ENCODE data around the gene LGALS4. TPM values are rescaled to one million over a fixed set of nuclear protein-coding genes. Genes with fewer than 3 reads are reported as not detected.
A peak's percentile ranks its signal among the peaks of the same experiment; 100 is the strongest.
"Not testable (repeated sequence)": the region's sequence is repeated elsewhere in the genome, so short reads cannot be mapped to it uniquely, and the experiment has no call there.

Gene LGALS4
- 1 to 10 TPM; 4.7 to 6.1 TPM for total RNA-seq
- polyA plus RNA-seq: not detected

- ChIA-PET CTCF (ENCODE audit: partially characterized antibody) (no interaction called here), POLR2A (ENCODE audit: partially characterized antibody) (no interaction called here)
- peak within 1 kb of the TSS in 3 of 7 donors; percentile 41 to 60 (median 42) for H3K27ac Mint-ChIP-seq
- Histone ChIP-seq H3K27me3 (ENCODE audit: insufficient read depth, low read length) (no peaks in the 10 kb centered on the region), H3K27ac (ENCODE audit: low read depth, low read length) (no peak within 1 kb of the TSS), H3K4me1 (ENCODE audit: insufficient read depth, low read length) (no peaks in the 10 kb centered on the region), H3K9me3 (ENCODE audit: control insufficient read depth in 1 of 2, low read length in 2 of 2) (no peaks in the 10 kb centered on the region), H3K36me3 (ENCODE audit: insufficient read depth, low read length) (peaks cover 26% of the 10 kb centered on the region), H3K4me3 (ENCODE audit: low read length in 2 of 2) (no peak within 1 kb of the TSS)
- peaks cover 16 to 24% of the 10 kb centered on the region in 2 donors for H3K36me3 Mint-ChIP-seq
- intact Hi-C loops (cut with micrococcal nuclease): no loop called here
- H3K27me3 Mint-ChIP-seq: no peaks in the 10 kb centered on the region
- no peak for DNase-seq
- H3K9me3 Mint-ChIP-seq: no peaks in the 10 kb centered on the region
- peaks cover 0 to 2% (median 0%) of the 10 kb centered on the region in 4 donors for H3K4me1 Mint-ChIP-seq
- no peak within 1 kb of the TSS for H3K4me3 Mint-ChIP-seq
These were observed at the start of gene LGALS4 for GRCh38 chr19:38812841-38813320. Gene LGALS4 (minus strand): TSS chr19:38812945. CDS start chr19:38812886, 59 bp downstream.

GRCh38 chr19:38861368-38861767 is 48.6 kb upstream of the LGALS4 start:
- H3K4me3 ChIP-seq (ENCODE audit: low read length in 2 of 2): no peak overlapping the region
- Mint-ChIP-seq H3K9me3 (peaks cover 0 to 3% (median 0%) of the 10 kb centered on the region in 8 donors), H3K27me3 (no peaks in the 10 kb centered on the region), H3K4me3 (no peak overlapping the region), H3K27ac (no peak overlapping the region), H3K36me3 (peaks cover 0 to 11% of the 10 kb centered on the region in 2 donors), H3K4me1 (peaks cover 30 to 56% (median 44%) of the 10 kb centered on the region in 4 donors)
- no peaks in the 10 kb centered on the region for H3K36me3 ChIP-seq (ENCODE audit: insufficient read depth, low read length)
- no peaks in the 10 kb centered on the region for H3K27me3 ChIP-seq (ENCODE audit: insufficient read depth, low read length)
- H3K27ac ChIP-seq (ENCODE audit: low read depth, low read length): no peak overlapping the region
- CTCF ChIA-PET (ENCODE audit: partially characterized antibody): interaction anchor here (0.8 to 1.8 kb wide), 4 partner anchors 8 to 131 kb away, joined by 3 to 6 read pairs (median 4); no protein-coding TSS in a partner anchor
- no peak for DNase-seq
- peaks cover 44% of the 10 kb centered on the region for H3K4me1 ChIP-seq (ENCODE audit: insufficient read depth, low read length)
- no peaks in the 10 kb centered on the region for H3K9me3 ChIP-seq (ENCODE audit: control insufficient read depth in 1 of 2, low read length in 2 of 2)
- intact Hi-C loops (cut with micrococcal nuclease): no loop called here
- POLR2A ChIA-PET (ENCODE audit: partially characterized antibody): interaction anchor here (0.8 to 13.6 kb wide), 2 partner anchors 8 to 11 kb away, joined by 3 to 297 read pairs; partner anchors contain the start of gene HNRNPL

- peak overlapping the region in 1 of 8 donors; percentile 7 for H3K4me3 Mint-ChIP-seq
- POLR2A ChIA-PET (ENCODE audit: partially characterized antibody); H3K9me3 ChIP-seq (ENCODE audit: control insufficient read depth in 1 of 2, low read length in 2 of 2); H3K9me3 Mint-ChIP-seq; H3K4me3 ChIP-seq (ENCODE audit: low read length in 2 of 2); intact Hi-C loops (cut with micrococcal nuclease); H3K27me3 Mint-ChIP-seq; H3K36me3 ChIP-seq (ENCODE audit: insufficient read depth, low read length); H3K27ac ChIP-seq (ENCODE audit: low read depth, low read length); H3K36me3 Mint-ChIP-seq; H3K27me3 ChIP-seq (ENCODE audit: insufficient read depth, low read length); DNase-seq: not testable (repeated sequence)
- H3K4me1 Mint-ChIP-seq: peaks cover 19 to 45% (median 32%) of the 10 kb centered on the region in 4 donors
- peak overlapping the region in 3 of 7 donors; percentile 32 to 84 (median 58) for H3K27ac Mint-ChIP-seq
- peaks cover 31% of the 10 kb centered on the region for H3K4me1 ChIP-seq (ENCODE audit: insufficient read depth, low read length)
- CTCF ChIA-PET (ENCODE audit: partially characterized antibody): interaction anchor here (1.8 kb wide), 1 partner anchor 9 kb away, joined by 6 read pairs; no protein-coding TSS in a partner anchor
These were observed 47.0 kb upstream of the LGALS4 start for GRCh38 chr19:38859631-38860204.

GRCh38 chr19:38856813-38857212 is 44.1 kb upstream of the LGALS4 start:
- peak overlapping the region; percentile 35 for H3K27ac ChIP-seq (ENCODE audit: low read depth, low read length)
- H3K27me3 ChIP-seq (ENCODE audit: insufficient read depth, low read length): no peaks in the 10 kb centered on the region
- H3K27ac Mint-ChIP-seq: peak overlapping the region in 5 of 7 donors; percentile 78 to 99 (median 92)
- H3K4me3 Mint-ChIP-seq: peak overlapping the region in 7 of 8 donors; percentile 54 to 92 (median 67)
- H3K9me3 ChIP-seq (ENCODE audit: control insufficient read depth in 1 of 2, low read length in 2 of 2): no peaks in the 10 kb centered on the region
- no peak overlapping the region for H3K4me3 ChIP-seq (ENCODE audit: low read length in 2 of 2)
- H3K36me3 ChIP-seq (ENCODE audit: insufficient read depth, low read length): no peaks in the 10 kb centered on the region
- ChIA-PET POLR2A (ENCODE audit: partially characterized antibody) (interaction anchor here (1.3 to 3.2 kb wide), 7 partner anchors 10 to 30 kb away, joined by 3 to 20 read pairs (median 7); partner anchors contain the start of genes ECH1 and RINL), CTCF (ENCODE audit: partially characterized antibody) (interaction anchor here (1.2 to 2.1 kb wide), 4 partner anchors 9 to 123 kb away, joined by 3 to 13 read pairs (median 4); no protein-coding TSS in a partner anchor)
- H3K4me1 Mint-ChIP-seq: peaks cover 20 to 38% (median 30%) of the 10 kb centered on the region in 4 donors
- intact Hi-C loops (cut with micrococcal nuclease): no loop called here
- H3K36me3 Mint-ChIP-seq: peaks cover 0 to 3% of the 10 kb centered on the region in 2 donors
- peaks cover 0 to 3% (median 0%) of the 10 kb centered on the region in 8 donors for H3K9me3 Mint-ChIP-seq
- H3K27me3 Mint-ChIP-seq: peaks cover 0 to 1% of the 10 kb centered on the region in 2 donors
- no peak for DNase-seq
- peaks cover 30% of the 10 kb centered on the region for H3K4me1 ChIP-seq (ENCODE audit: insufficient read depth, low read length)

- H3K9me3 ChIP-seq (ENCODE audit: control insufficient read depth in 1 of 2, low read length in 2 of 2); DNase-seq; intact Hi-C loops (cut with micrococcal nuclease); H3K9me3 Mint-ChIP-seq; H3K27me3 Mint-ChIP-seq; H3K27ac ChIP-seq (ENCODE audit: low read depth, low read length); H3K36me3 ChIP-seq (ENCODE audit: insufficient read depth, low read length); H3K27me3 ChIP-seq (ENCODE audit: insufficient read depth, low read length); H3K4me3 ChIP-seq (ENCODE audit: low read length in 2 of 2); H3K4me3 Mint-ChIP-seq; CTCF ChIA-PET (ENCODE audit: partially characterized antibody): not testable (repeated sequence)
- H3K4me1 ChIP-seq (ENCODE audit: insufficient read depth, low read length): peaks cover 38% of the 10 kb centered on the region
- H3K27ac Mint-ChIP-seq: peak overlapping the region in 1 of 7 donors; percentile 41
- POLR2A ChIA-PET (ENCODE audit: partially characterized antibody): interaction anchor here (3.2 kb wide), 1 partner anchor 13 kb away, joined by 20 read pairs; no protein-coding TSS in a partner anchor
- peaks cover 0 to 10% of the 10 kb centered on the region in 2 donors for H3K36me3 Mint-ChIP-seq
- H3K4me1 Mint-ChIP-seq: peaks cover 18 to 49% (median 32%) of the 10 kb centered on the region in 4 donors
These were observed 43.0 kb upstream of the LGALS4 start for GRCh38 chr19:38855751-38856150.

GRCh38 chr19:38854961-38855360 is 42.2 kb upstream of the LGALS4 start:
- intact Hi-C loops (cut with micrococcal nuclease): loop anchor here (5.0 kb wide), 2 partner anchors 518 to 1587 kb away; partner anchors contain the start of genes CATSPERG and SERTAD3
- H3K36me3 ChIP-seq (ENCODE audit: insufficient read depth, low read length); H3K27me3 ChIP-seq (ENCODE audit: insufficient read depth, low read length); H3K27ac ChIP-seq (ENCODE audit: low read depth, low read length); H3K27ac Mint-ChIP-seq; H3K4me3 ChIP-seq (ENCODE audit: low read length in 2 of 2); DNase-seq; H3K9me3 ChIP-seq (ENCODE audit: control insufficient read depth in 1 of 2, low read length in 2 of 2); H3K9me3 Mint-ChIP-seq; H3K27me3 Mint-ChIP-seq: not testable (repeated sequence)
- H3K4me1 ChIP-seq (ENCODE audit: insufficient read depth, low read length): peaks cover 38% of the 10 kb centered on the region
- Mint-ChIP-seq H3K4me1 (peaks cover 18 to 51% (median 35%) of the 10 kb centered on the region in 4 donors), H3K36me3 (peaks cover 0 to 14% of the 10 kb centered on the region in 2 donors), H3K4me3 (peak overlapping the region in 2 of 8 donors; percentile 17 to 27)
- ChIA-PET POLR2A (ENCODE audit: partially characterized antibody) (interaction anchor here (0.7 to 9.5 kb wide), 4 partner anchors 12 to 32 kb away, joined by 3 to 297 read pairs (median 4); partner anchors contain the start of gene RINL), CTCF (ENCODE audit: partially characterized antibody) (interaction anchor here (2.8 to 4.6 kb wide), 2 partner anchors 10 to 14 kb away, joined by 22 to 45 read pairs; no protein-coding TSS in a partner anchor)

GRCh38 chr19:38853214-38853613 is 40.5 kb upstream of the LGALS4 start:
- H3K36me3 ChIP-seq (ENCODE audit: insufficient read depth, low read length): no peaks in the 10 kb centered on the region
- ChIA-PET POLR2A (ENCODE audit: partially characterized antibody) (interaction anchor here (1.2 to 9.5 kb wide), 12 partner anchors 11 to 458 kb away, joined by 4 to 297 read pairs (median 18); partner anchors contain the start of genes ECH1, MRPS12, NFKBIB and RINL), CTCF (ENCODE audit: partially characterized antibody) (interaction anchor here (0.9 to 4.6 kb wide), 6 partner anchors 11 to 181 kb away, joined by 3 to 45 read pairs (median 6); partner anchors contain the start of genes MRPS12 and SARS2)
- no peaks in the 10 kb centered on the region for H3K27me3 ChIP-seq (ENCODE audit: insufficient read depth, low read length)
- no peak for DNase-seq
- H3K9me3 ChIP-seq (ENCODE audit: control insufficient read depth in 1 of 2, low read length in 2 of 2): no peaks in the 10 kb centered on the region
- no peak overlapping the region for H3K4me3 ChIP-seq (ENCODE audit: low read length in 2 of 2)
- peaks cover 0 to 6% (median 0%) of the 10 kb centered on the region in 8 donors for H3K9me3 Mint-ChIP-seq
- intact Hi-C loops (cut with micrococcal nuclease): loop anchor here (5.0 kb wide), 2 partner anchors 516 to 1589 kb away; partner anchors contain the start of genes CATSPERG and SERTAD3
- H3K27ac ChIP-seq (ENCODE audit: low read depth, low read length): peak overlapping the region; percentile 92
- peak overlapping the region; percentile 90 to 99 (median 97) for H3K27ac Mint-ChIP-seq
- H3K4me1 ChIP-seq (ENCODE audit: insufficient read depth, low read length): peaks cover 44% of the 10 kb centered on the region
- peaks cover 8 to 27% of the 10 kb centered on the region in 2 donors for H3K36me3 Mint-ChIP-seq
- H3K27me3 Mint-ChIP-seq: peaks cover 1% of the 10 kb centered on the region in 2 donors
- H3K4me3 Mint-ChIP-seq: peak overlapping the region; percentile 87 to 96 (median 95)
- H3K4me1 Mint-ChIP-seq: peaks cover 24 to 64% (median 41%) of the 10 kb centered on the region in 4 donors

Measured in CD4-positive, alpha-beta memory T cell (primary cell).